Stomach (tissue), 9 donors: ENCODE results near the gene HOXC13. TPM values are rescaled to one million over a fixed set of nuclear protein-coding genes. Genes with fewer than 3 reads are reported as not detected.

Experiments used
- DNase-seq, 2 donors: peaks; one replicate each; pipeline versions ENCODE4 v3.0.0 to v3.0.0-alpha.2; 2013 to 2019
- H3K27ac ChIP-seq, 5 donors: fragments of 200-600 bp in 4 of 5; sonication (generic) in 4 of 5; one replicate each; pipeline ENCODE4 v1.5.1; 2013 to 2019; ENCODE audit warnings: mild to moderate bottlenecking in 1 of 5, moderate library complexity in 1 of 5
- H3K27me3 ChIP-seq, 3 donors: fragments of 200-600 bp; sonication (generic); one replicate each; pipeline ENCODE4 v1.5.1; 2017 to 2019; ENCODE audit warnings: mixed run types in 1 of 3
- H3K36me3 ChIP-seq, 4 donors: fragments of 200-600 bp; sonication (generic); 1 replicate in 3 of 4; 2 replicates in 1 of 4; pipeline ENCODE4 v1.5.1; 2016 to 2019
- H3K4me1 ChIP-seq, 4 donors: fragments of 200-600 bp; sonication (generic); one replicate each; pipeline ENCODE4 v1.5.1; 2016 to 2019
- H3K4me3 ChIP-seq, 4 donors: fragments of 200-600 bp; sonication (generic) in 3 of 4; one replicate each; pipeline ENCODE4 v1.5.1; 2016 to 2019; ENCODE audit warnings: mild to moderate bottlenecking in 1 of 4
- H3K9me3 ChIP-seq, 4 donors: fragments of 200-600 bp; sonication (generic); one replicate each; pipeline ENCODE4 v1.5.1; 2016 to 2019
- EP300 ChIP-seq: sonication (generic); formaldehyde crosslinking; IDR thresholded peaks from one replicate; pipeline ENCODE4 v1.6.1; 2017; ENCODE audit warnings: antibody characterized with exemption
- POLR2A ChIP-seq, 4 donors: fragments of 450-650 bp; IDR thresholded peaks; one replicate each; pipeline ENCODE4 v1.6.1; 2016; ENCODE audit warnings: antibody characterized with exemption in 4 of 4, control low read depth in 2 of 4, mild to moderate bottlenecking in 1 of 4, moderate library complexity in 1 of 4
- POLR2AphosphoS5 ChIP-seq, 3 donors: sonication (generic); formaldehyde crosslinking; IDR thresholded peaks; one replicate each; pipeline ENCODE4 v1.6.1; 2016; ENCODE audit warnings: antibody characterized with exemption in 3 of 3
- WGBS, 5 donors: extraction: QIAGEN DNeasy Blood & Tissue Kit in 3 of 5; methylation state at CpG; one replicate each; pipeline versions ENCODE4 v1.1.5 to v1.1.7; 2013 to 2018; 5-methylcytosine and 5-hydroxymethylcytosine counted together
- intact Hi-C: fragments of 100-400 bp; cut with DNase I; formaldehyde crosslinking; loops from one replicate; pipeline ENCODE4 v1.15.1; 2023; ENCODE audit warnings: low total_unique reads
- polyA plus RNA-seq, 3 donors: library from polyadenylated mRNA; stranded (reverse); fragments of 200-250 nt; gene quantifications; one replicate each; pipeline ENCODE4 v1.2.3, GENCODE V29; 2013
- total RNA-seq, 5 donors: library from RNA; depleted of rRNA; stranded (reverse); fragments of >200 nt; gene quantifications; one replicate each; pipeline versions ENCODE4 v1.1.0 to v1.2.3, GENCODE V29; 2014 to 2016
- TF ChIP-seq, protein P1 (sequence below), 7 experiments: fragments of 450-650 bp in 4 of 7; fragments of 200-600 bp in 3 of 7; sonication (generic) in 3 of 7; IDR thresholded peaks; one replicate each; pipeline ENCODE4 v1.5.1; 2016 to 2019; ENCODE audit warnings: antibody characterized with exemption in 7 of 7, control low read depth in 2 of 7, mild to moderate bottlenecking in 1 of 7
- donor health status: healthy with polysubstance abuse.
- donor health status: Bipolar disorder and iron deficiency.
- donor health status: healthy.

HOXC13 gene
- total and polyA plus RNA-seq, 8 donors: not detected

DNA sequence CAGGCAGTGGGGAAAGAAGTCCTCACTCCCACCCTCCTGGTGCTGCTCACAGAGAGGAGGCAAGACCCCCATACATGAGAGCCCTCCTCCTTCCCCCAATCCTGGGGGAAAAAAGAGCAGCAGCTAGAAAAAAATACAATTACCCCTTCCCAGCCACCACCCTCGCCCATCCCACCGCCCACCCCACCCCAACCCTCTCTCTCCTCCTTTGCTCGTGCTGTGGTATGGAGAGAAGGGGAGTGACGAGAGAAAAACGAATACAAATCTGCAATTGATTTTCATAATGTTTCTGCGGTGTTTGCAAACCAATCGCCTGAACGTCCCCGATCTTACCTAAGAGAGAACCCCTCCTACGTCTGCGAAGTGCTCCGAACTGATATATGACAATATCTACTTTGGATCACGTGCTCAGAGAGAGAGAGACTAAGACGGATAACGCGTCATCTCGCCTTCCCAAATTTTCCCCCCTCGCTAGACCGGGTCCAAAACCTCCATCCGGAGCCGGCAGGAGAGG is 34.1 kb downstream of the HOXC13 start, which contains the start of gene HOXC11:
Gene HOXC11 (plus strand): TSS at position 405 of the 514 bp plus-strand sequence. CDS start 116 bp downstream, outside the sequence.
- intact Hi-C loops: no loop called here
- H3K4me1 ChIP-seq: peaks cover 23 to 30% (median 28%) of the 10 kb centered on the region in 4 donors
- 7 to 21% (median 8%) methylated on average over 21 of the region's 21 CpGs for WGBS, 5 donors

DNA sequence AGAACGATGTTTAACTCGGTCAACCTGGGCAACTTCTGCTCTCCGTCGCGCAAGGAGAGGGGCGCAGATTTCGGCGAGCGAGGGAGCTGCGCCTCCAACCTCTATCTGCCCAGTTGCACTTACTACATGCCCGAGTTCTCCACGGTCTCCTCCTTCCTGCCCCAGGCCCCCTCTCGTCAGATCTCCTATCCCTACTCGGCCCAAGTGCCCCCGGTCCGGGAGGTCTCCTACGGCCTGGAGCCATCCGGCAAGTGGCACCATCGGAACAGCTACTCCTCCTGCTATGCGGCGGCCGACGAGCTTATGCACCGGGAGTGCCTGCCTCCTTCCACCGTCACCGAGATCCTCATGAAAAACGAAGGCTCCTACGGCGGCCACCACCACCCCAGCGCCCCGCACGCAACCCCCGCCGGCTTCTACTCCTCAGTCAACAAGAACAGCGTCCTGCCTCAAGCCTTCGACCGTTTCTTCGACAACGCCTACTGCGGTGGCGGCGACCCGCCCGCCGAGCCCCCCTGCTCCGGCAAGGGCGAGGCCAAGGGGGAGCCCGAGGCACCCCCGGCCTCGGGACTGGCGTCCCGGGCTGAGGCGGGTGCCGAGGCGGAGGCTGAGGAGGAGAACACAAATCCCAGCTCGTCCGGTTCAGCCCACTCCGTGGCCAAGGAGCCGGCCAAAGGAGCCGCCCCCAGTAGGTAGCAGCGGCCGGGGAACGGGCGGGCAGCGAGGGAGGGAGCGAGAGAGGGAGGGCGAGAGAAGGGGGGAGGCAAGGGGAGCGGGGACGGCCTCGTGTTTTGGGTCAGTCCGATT is 34.8 kb downstream of the HOXC13 start:
- Histone ChIP-seq H3K4me1 (peaks cover 23 to 36% (median 30%) of the 10 kb centered on the region in 4 donors), H3K4me3 (peak overlapping the region in 2 of 4 donors; percentile 35 to 43), H3K36me3 (no peaks in the 10 kb centered on the region), H3K27me3 (peaks cover 47 to 100% (median 100%) of the 10 kb centered on the region in 3 donors), H3K9me3 (peaks cover 0 to 15% (median 0%) of the 10 kb centered on the region in 4 donors), H3K27ac (no peak overlapping the region)
- no peak for DNase-seq
- WGBS, 5 donors: 5 to 13% (median 6%) methylated on average over 51 to 71 of the region's 71 CpGs
- no peak for TF ChIP-seq POLR2AphosphoS5 (IDR thresholded peaks at IDR 0.05)
- TF ChIP-seq, protein P1, sequence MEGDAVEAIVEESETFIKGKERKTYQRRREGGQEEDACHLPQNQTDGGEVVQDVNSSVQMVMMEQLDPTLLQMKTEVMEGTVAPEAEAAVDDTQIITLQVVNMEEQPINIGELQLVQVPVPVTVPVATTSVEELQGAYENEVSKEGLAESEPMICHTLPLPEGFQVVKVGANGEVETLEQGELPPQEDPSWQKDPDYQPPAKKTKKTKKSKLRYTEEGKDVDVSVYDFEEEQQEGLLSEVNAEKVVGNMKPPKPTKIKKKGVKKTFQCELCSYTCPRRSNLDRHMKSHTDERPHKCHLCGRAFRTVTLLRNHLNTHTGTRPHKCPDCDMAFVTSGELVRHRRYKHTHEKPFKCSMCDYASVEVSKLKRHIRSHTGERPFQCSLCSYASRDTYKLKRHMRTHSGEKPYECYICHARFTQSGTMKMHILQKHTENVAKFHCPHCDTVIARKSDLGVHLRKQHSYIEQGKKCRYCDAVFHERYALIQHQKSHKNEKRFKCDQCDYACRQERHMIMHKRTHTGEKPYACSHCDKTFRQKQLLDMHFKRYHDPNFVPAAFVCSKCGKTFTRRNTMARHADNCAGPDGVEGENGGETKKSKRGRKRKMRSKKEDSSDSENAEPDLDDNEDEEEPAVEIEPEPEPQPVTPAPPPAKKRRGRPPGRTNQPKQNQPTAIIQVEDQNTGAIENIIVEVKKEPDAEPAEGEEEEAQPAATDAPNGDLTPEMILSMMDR (IDR thresholded peaks at IDR 0.05): no peak
- TF ChIP-seq POLR2A (IDR thresholded peaks at IDR 0.05): no peak
- no peak for TF ChIP-seq EP300
- intact Hi-C loops: no loop called here

More for the DNA sequence above, 34.1 kb downstream of the HOXC13 start, which contains the start of gene HOXC11:
- no peak within 1 kb of the TSS for H3K27ac ChIP-seq
- H3K27me3 ChIP-seq: peaks cover 52 to 100% (median 100%) of the 10 kb centered on the region in 3 donors
- no peaks in the 10 kb centered on the region for H3K36me3 ChIP-seq
- peak within 1 kb of the TSS in 3 of 4 donors; percentile 18 to 43 (median 35) for H3K4me3 ChIP-seq
- H3K9me3 ChIP-seq: peaks cover 0 to 15% (median 0%) of the 10 kb centered on the region in 4 donors
- DNase-seq: no peak
- TF ChIP-seq POLR2AphosphoS5 (IDR thresholded peaks at IDR 0.05) (no peak), EP300 (no peak), POLR2A (IDR thresholded peaks at IDR 0.05) (no peak)
- TF ChIP-seq, protein P1 (IDR thresholded peaks at IDR 0.05): no peak

DNA sequence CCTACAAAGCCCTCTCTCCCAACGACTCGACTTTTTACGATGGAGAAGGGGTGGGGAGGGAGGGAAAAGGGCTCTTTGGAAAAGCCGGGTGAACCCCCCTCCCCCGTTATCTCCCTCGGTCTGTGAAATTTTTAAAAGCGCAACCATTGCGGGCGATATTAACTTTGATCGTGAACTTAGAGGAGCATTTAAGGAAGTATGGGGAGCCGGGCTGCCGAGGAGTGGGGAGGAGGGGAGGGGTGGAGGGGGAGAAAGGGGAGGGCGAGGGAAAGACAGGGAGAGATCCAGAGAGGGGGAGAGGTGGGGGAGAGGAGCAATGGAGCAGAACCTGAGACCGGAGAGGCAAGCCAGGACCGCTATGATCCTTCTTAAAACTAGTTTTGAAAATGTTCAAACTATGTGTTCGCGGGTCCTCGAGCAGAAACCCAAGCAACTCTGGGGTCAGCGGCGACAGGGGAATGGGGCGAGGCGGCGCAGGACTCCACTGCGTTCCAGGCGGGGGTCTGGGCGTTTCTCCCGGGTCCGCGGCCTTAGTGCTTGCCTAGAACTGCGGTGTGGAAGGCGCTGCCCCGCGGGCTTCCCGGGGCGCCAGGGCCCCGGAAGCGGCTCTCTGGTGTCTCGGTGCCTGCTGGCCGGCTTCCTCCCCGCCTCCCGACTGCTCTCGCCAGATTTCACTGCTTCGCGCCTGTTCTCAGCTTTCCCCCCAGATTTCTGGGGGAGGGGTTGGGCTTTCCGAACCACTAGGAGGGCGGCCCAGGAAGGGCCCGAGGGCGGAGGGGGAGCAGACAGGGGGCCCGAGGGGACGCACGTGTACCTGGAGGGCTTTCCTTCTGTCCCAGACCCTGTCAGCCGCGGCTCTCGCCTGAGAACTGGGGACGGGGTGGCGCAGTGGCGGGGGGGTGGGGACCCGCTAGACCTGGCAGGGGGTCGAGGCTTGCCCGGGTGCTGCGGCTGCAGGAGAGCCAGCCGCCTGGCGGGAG is 35.7 kb downstream of the HOXC13 start, which contains the start of gene HOTAIR:
Gene HOTAIR (minus strand): TSS at position 871 of the 980 bp plus-strand sequence.
- peaks cover 23 to 40% (median 30%) of the 10 kb centered on the region in 4 donors for H3K4me1 ChIP-seq
- H3K4me3 ChIP-seq: peak within 1 kb of the TSS; percentile 17 to 43 (median 26)
- peaks cover 43 to 100% (median 100%) of the 10 kb centered on the region in 3 donors for H3K27me3 ChIP-seq
- TF ChIP-seq, protein P1 (IDR thresholded peaks at IDR 0.05): no peak
- TF ChIP-seq POLR2A (IDR thresholded peaks at IDR 0.05) (no peak), POLR2AphosphoS5 (IDR thresholded peaks at IDR 0.05) (no peak), EP300 (no peak)
- WGBS, 5 donors: 2 to 4% (median 3%) methylated on average over 33 to 63 of the region's 63 CpGs
- intact Hi-C loops: no loop called here
- H3K27ac ChIP-seq: no peak within 1 kb of the TSS
- no peak for DNase-seq
- peaks cover 0 to 15% (median 0%) of the 10 kb centered on the region in 4 donors for H3K9me3 ChIP-seq
- no peaks in the 10 kb centered on the region for H3K36me3 ChIP-seq
